ENCODE measurements around the gene EPHB1. TPM values are rescaled to one million over a fixed set of nuclear protein-coding genes. Genes with fewer than 3 reads are reported as not detected.

The EPHB1 gene
- total RNA-seq, 2 donors from 2014 or later = 2.3 to 21.2 TPM

DNA sequence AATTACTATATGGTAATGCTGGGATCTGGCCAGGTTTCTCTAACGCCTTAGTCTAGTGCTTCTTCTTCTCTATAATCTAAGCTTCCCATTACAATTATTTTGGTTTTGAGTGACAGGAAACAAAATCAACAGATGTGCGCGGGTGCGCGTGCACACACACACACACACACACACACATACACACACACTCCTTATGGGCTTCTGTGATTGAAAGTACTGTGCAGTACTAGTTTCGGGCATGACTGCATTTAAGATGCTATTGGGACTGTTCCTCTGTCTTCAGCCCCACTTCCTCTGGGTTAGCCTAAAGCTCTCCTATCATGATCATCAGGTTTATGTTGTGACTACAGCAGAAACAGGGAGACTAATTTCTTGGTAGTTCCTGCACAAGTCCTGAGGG is 32.2 kb downstream of the EPHB1 start:
- DNase-seq (ENCODE audit: low spot score) = no peak
- Histone ChIP-seq H3K36me3 (no peaks in the 10 kb centered on the region), H3K9me3 (no peaks in the 10 kb centered on the region), H3K27me3 (replicated peaks; ENCODE audit: insufficient read depth) (no peaks in the 10 kb centered on the region), H3K27ac (no peak overlapping the region), H3K4me3 (no peak overlapping the region), H3K4me1 (replicated peaks) (no peaks in the 10 kb centered on the region)
- TF ChIP-seq POLR2A (IDR thresholded peaks at IDR 0.05) = no peak
- TF ChIP-seq POLR2AphosphoS5 (IDR thresholded peaks at IDR 0.05) = no peak
- TF ChIP-seq, protein P1, sequence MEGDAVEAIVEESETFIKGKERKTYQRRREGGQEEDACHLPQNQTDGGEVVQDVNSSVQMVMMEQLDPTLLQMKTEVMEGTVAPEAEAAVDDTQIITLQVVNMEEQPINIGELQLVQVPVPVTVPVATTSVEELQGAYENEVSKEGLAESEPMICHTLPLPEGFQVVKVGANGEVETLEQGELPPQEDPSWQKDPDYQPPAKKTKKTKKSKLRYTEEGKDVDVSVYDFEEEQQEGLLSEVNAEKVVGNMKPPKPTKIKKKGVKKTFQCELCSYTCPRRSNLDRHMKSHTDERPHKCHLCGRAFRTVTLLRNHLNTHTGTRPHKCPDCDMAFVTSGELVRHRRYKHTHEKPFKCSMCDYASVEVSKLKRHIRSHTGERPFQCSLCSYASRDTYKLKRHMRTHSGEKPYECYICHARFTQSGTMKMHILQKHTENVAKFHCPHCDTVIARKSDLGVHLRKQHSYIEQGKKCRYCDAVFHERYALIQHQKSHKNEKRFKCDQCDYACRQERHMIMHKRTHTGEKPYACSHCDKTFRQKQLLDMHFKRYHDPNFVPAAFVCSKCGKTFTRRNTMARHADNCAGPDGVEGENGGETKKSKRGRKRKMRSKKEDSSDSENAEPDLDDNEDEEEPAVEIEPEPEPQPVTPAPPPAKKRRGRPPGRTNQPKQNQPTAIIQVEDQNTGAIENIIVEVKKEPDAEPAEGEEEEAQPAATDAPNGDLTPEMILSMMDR (IDR thresholded peaks at IDR 0.05) = no peak
- WGBS = 91% methylated on average over 6 of the region's 6 CpGs
- intact Hi-C loops (cut with DNase I) = no loop called here

DNA sequence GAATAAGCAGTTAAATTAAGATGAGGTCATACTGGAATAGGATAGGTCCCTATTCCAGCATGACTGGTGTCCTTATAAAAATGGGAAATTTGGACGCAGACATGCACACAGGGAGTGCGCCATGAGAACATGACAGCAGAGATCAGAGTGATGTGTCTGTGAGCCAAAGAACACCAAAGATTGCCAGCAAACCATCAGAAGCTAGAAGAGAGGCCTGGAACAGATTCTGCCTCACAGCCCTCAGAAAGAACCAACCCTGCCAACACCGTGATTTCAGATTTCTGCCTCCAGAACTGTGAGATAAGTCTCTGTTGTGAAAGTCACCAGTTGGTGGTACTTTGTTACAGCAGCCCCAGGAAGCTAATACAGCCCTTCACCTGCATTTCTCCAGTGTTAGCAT is 34.7 kb downstream of the EPHB1 start:
- no peak for DNase-seq (ENCODE audit: low spot score)
- no peak overlapping the region for H3K4me3 ChIP-seq
- WGBS = 58% methylated on average over 3 of the region's 3 CpGs
- TF ChIP-seq POLR2A (IDR thresholded peaks at IDR 0.05) = no peak
- TF ChIP-seq POLR2AphosphoS5 (IDR thresholded peaks at IDR 0.05) = no peak
- TF ChIP-seq, protein P1 (IDR thresholded peaks at IDR 0.05) = no peak
- no peaks in the 10 kb centered on the region for H3K4me1 ChIP-seq (replicated peaks)
- H3K27me3 ChIP-seq (replicated peaks; ENCODE audit: insufficient read depth) = no peaks in the 10 kb centered on the region
- intact Hi-C loops (cut with DNase I) = no loop called here
- H3K27ac ChIP-seq = no peak overlapping the region
- no peaks in the 10 kb centered on the region for H3K36me3 ChIP-seq
- H3K9me3 ChIP-seq = no peaks in the 10 kb centered on the region

DNA sequence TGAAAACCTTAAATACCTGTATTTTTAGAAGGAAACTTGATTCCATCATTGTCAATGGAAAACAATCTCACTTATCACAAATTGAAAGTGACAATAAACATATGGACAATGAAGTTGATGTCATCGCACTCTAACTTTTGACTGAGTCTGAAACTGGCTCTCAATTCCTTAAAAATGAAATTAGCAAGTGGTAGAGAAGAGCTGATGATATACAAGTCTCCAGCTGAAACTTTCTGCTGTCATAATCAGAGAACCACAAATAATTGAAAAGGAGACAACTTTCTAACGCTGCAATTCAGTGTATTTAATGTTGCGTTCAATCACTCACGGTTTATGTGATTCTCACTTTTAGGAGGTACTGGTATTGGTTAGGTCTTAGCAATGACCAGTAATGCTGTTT is 37.5 kb downstream of the EPHB1 start:
- 80% methylated on average over 4 of the region's 4 CpGs for whole genome bisulfite sequencing
- Histone ChIP-seq H3K27me3 (replicated peaks; ENCODE audit: insufficient read depth) (no peaks in the 10 kb centered on the region), H3K36me3 (no peaks in the 10 kb centered on the region), H3K27ac (no peak overlapping the region), H3K9me3 (no peaks in the 10 kb centered on the region), H3K4me3 (no peak overlapping the region), H3K4me1 (replicated peaks) (no peaks in the 10 kb centered on the region)
- intact Hi-C loops (cut with DNase I) = no loop called here
- TF ChIP-seq, protein P1 (IDR thresholded peaks at IDR 0.05) = no peak
- TF ChIP-seq POLR2A (IDR thresholded peaks at IDR 0.05) (no peak), POLR2AphosphoS5 (IDR thresholded peaks at IDR 0.05) (no peak)
- DNase-seq (ENCODE audit: low spot score) = no peak

DNA sequence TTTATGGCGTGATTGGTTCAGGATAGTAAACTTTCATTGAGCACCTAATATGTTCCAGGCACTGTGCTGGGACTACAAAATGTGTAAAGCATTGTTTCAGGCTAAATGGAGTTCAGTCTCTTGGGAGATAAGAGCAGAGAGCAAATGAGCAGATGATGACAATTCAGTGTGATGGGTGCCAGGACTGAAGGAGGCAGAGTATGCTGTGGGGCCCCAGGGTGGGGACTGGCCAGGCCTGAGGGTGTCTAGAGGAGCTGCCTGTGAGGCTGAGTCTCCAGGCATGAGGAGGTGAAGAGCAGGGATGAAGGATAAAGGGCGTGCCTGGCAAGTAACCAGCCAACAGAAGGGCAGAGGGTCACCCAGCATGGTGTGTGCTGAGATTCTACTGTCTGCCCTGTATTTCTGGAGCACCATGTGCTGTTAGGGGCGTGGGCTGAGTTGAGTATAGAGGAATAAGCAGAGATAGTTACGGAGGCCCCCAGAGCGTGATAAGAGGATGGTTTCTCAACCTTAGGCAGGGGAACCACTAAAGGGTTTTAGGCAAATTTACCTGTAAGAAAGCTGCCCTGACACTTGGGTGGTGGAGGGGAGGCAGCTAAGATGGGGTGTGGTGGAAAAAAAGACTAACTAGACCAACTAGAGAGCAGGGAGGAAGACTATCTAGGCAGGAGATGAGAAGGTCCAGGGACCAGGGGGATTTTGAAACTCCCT is 38.5 kb downstream of the EPHB1 start:
- no peak for DNase-seq (ENCODE audit: low spot score)
- Histone ChIP-seq H3K27me3 (replicated peaks; ENCODE audit: insufficient read depth) (no peaks in the 10 kb centered on the region), H3K36me3 (no peaks in the 10 kb centered on the region), H3K4me1 (replicated peaks) (no peaks in the 10 kb centered on the region), H3K4me3 (no peak overlapping the region), H3K27ac (no peak overlapping the region), H3K9me3 (no peaks in the 10 kb centered on the region)
- intact Hi-C loops (cut with DNase I) = no loop called here
- TF ChIP-seq, protein P1 (IDR thresholded peaks at IDR 0.05) = no peak
- no peak for TF ChIP-seq POLR2AphosphoS5 (IDR thresholded peaks at IDR 0.05)
- TF ChIP-seq POLR2A (IDR thresholded peaks at IDR 0.05) = no peak
- WGBS = 76% methylated on average over 5 of the region's 5 CpGs

DNA sequence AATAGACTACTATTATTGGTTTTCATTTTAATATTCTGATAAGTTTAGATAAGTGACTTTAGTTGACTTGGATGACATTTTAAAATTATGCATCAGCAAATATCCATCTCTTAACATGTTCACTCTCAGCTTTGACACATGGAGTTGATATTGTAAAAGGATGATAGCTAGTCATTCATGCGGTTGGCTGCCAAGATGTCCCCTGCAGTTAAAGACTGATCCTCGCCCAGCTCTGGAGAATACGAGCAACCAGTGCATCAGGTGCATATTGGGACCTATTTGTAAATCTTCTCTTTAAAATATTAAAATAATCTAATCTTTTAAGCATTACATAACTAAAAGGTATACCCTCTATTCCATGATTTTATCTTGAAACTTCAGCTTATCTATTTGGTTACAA is 41.9 kb downstream of the EPHB1 start:
- intact Hi-C loops (cut with DNase I) = no loop called here
- WGBS = 85% methylated on average over 3 of the region's 3 CpGs
- Histone ChIP-seq H3K36me3 (no peaks in the 10 kb centered on the region), H3K4me1 (replicated peaks) (no peaks in the 10 kb centered on the region), H3K27ac (no peak overlapping the region), H3K9me3 (no peaks in the 10 kb centered on the region), H3K4me3 (no peak overlapping the region), H3K27me3 (replicated peaks; ENCODE audit: insufficient read depth) (no peaks in the 10 kb centered on the region)
- no peak for TF ChIP-seq POLR2A (IDR thresholded peaks at IDR 0.05)
- TF ChIP-seq POLR2AphosphoS5 (IDR thresholded peaks at IDR 0.05) = no peak
- TF ChIP-seq, protein P1 (IDR thresholded peaks at IDR 0.05) = no peak
- DNase-seq (ENCODE audit: low spot score) = no peak
